CD8-positive, alpha-beta memory T cell (primary cell): ENCODE measurements around the gene UFSP1. TPM values are rescaled to one million over a fixed set of nuclear protein-coding genes. Genes with fewer than 3 reads are reported as not detected.

Experiments
- CTCF ChIA-PET: fragments of 350-600 bp; sonication (Branson Sonifier 250); formaldehyde crosslinking; loops from one replicate; lab custom pipeline; 2021; ENCODE audit warnings: antibody characterized with exemption; lab: Charles Lee
- POLR2A ChIA-PET: fragments of 350-600 bp; sonication (Branson Sonifier 250); formaldehyde crosslinking; loops from one replicate; lab custom pipeline; 2021; ENCODE audit warnings: antibody characterized with exemption; lab: Charles Lee
- DNase-seq, 5 donors: peaks; one replicate each; pipeline versions ENCODE4 v3.0.0 to v3.0.0-alpha.2; 2020 to 2022; ENCODE audit warnings: mixed read lengths in 1 of 5
- H3K27ac ChIP-seq: one replicate; pipeline ENCODE4 v1.7.0; 2013; ENCODE audit warnings: low read depth, mild to moderate bottlenecking, low read length, moderate library complexity
- H3K27me3 ChIP-seq: 2 replicates; pipeline ENCODE4 v1.7.0; 2013; ENCODE audit warnings: low read length, mild to moderate bottlenecking; ENCODE audit not compliant: insufficient read depth, poor library complexity, severe bottlenecking
- H3K36me3 ChIP-seq: 2 replicates; pipeline ENCODE4 v1.7.0; 2013; ENCODE audit warnings: mild to moderate bottlenecking, low read length, moderate library complexity; ENCODE audit not compliant: insufficient read depth
- H3K4me1 ChIP-seq: 2 replicates; pipeline ENCODE4 v1.7.0; 2013; ENCODE audit warnings: mild to moderate bottlenecking, low read length, moderate library complexity; ENCODE audit not compliant: insufficient read depth
- H3K4me3 ChIP-seq: 2 replicates; pipeline ENCODE4 v1.7.0; 2013; ENCODE audit warnings: mild to moderate bottlenecking, low read length
- H3K9me3 ChIP-seq: 2 replicates; pipeline ENCODE4 v1.7.0; 2013; ENCODE audit warnings: mild to moderate bottlenecking, low read length
- H3K27ac Mint-ChIP-seq, 8 donors: one replicate each; pipeline ENCODE4 v1.8.0; 2020 to 2021; ENCODE audit warnings: mixed read lengths in 8 of 8, mild to moderate bottlenecking in 6 of 8, inconsistent platforms in 3 of 8, moderate library complexity in 3 of 8
- H3K27me3 Mint-ChIP-seq, 2 donors: one replicate each; pipeline ENCODE4 v1.8.0; 2020 to 2021; ENCODE audit warnings: mixed read lengths in 2 of 2, mild to moderate bottlenecking in 1 of 2, moderate library complexity in 1 of 2
- H3K36me3 Mint-ChIP-seq, 3 donors: one replicate each; pipeline ENCODE4 v1.8.0; 2020 to 2021; ENCODE audit warnings: mixed read lengths in 3 of 3, inconsistent platforms in 1 of 3, mild to moderate bottlenecking in 1 of 3
- H3K4me1 Mint-ChIP-seq, 3 donors: one replicate each; pipeline ENCODE4 v1.8.0; 2020 to 2021; ENCODE audit warnings: mixed read lengths in 3 of 3, inconsistent platforms in 1 of 3, mild to moderate bottlenecking in 1 of 3
- H3K4me3 Mint-ChIP-seq, 7 donors: one replicate each; pipeline ENCODE4 v1.8.0; 2020 to 2021; ENCODE audit warnings: mixed read lengths in 7 of 7, mild to moderate bottlenecking in 6 of 7, moderate library complexity in 4 of 7, inconsistent platforms in 2 of 7
- H3K9me3 Mint-ChIP-seq, 5 donors: one replicate each; pipeline ENCODE4 v1.8.0; 2020 to 2022; ENCODE audit warnings: mixed read lengths in 5 of 5, mild to moderate bottlenecking in 3 of 5, moderate library complexity in 2 of 5, inconsistent platforms in 1 of 5
- polyA plus RNA-seq: library from polyadenylated mRNA; unstranded; fragments of 300-500 nt; fragmentation: Illumina TruSeq; gene quantifications from one replicate; pipeline ENCODE4 v1.2.3, GENCODE V29; 2021
- total RNA-seq, 2 experiments: library from RNA; stranded (reverse); gene quantifications; one replicate each; pipeline ENCODE4 v1.2.3, GENCODE V29; 2021

Gene UFSP1
- total and polyA plus RNA-seq, 3 experiments from 2014 or later = 2.1 to 4.0 (median 3.1) TPM

DNA sequence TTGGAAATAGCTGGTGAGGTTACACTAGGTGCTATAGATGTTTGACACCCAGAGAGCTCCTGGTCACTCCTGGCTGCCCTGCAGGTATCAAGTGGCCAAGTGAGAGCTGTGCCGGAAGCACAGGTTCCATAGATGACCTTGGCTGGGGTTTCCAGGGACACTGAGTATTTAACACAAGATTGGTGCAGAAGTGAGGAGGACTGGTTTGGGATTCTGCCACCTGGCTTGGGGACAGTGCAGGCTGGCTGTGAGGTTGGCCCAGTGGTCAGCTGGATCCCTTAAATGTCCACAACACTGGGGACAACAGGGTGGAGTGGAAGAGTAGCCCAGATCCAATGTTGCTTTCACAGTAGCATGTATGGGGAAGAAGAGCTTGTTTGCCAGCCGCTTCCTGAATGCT, 11.5 kb upstream of the UFSP1 start:
- peaks cover 16% of the 10 kb centered on the region for H3K27me3 ChIP-seq
- no peaks in the 10 kb centered on the region for H3K9me3 Mint-ChIP-seq
- H3K27ac ChIP-seq = no peak overlapping the region
- H3K9me3 ChIP-seq = no peaks in the 10 kb centered on the region
- POLR2A ChIA-PET = no interaction called here
- no peaks in the 10 kb centered on the region for H3K36me3 ChIP-seq
- H3K36me3 Mint-ChIP-seq = no peaks in the 10 kb centered on the region
- H3K4me3 Mint-ChIP-seq = no peak overlapping the region
- peaks cover 6% of the 10 kb centered on the region for H3K4me1 ChIP-seq
- H3K27me3 Mint-ChIP-seq = peaks cover 24 to 34% of the 10 kb centered on the region in 2 donors
- no peak for DNase-seq
- no peak overlapping the region for H3K4me3 ChIP-seq
- peaks cover 4 to 12% (median 6%) of the 10 kb centered on the region in 3 donors for H3K4me1 Mint-ChIP-seq
- H3K27ac Mint-ChIP-seq = no peak overlapping the region
- CTCF ChIA-PET = interaction anchor here (0.7 to 1.3 kb wide), 3 partner anchors 11 to 158 kb away, joined by 3 to 4 read pairs (median 3); no protein-coding TSS in a partner anchor

DNA sequence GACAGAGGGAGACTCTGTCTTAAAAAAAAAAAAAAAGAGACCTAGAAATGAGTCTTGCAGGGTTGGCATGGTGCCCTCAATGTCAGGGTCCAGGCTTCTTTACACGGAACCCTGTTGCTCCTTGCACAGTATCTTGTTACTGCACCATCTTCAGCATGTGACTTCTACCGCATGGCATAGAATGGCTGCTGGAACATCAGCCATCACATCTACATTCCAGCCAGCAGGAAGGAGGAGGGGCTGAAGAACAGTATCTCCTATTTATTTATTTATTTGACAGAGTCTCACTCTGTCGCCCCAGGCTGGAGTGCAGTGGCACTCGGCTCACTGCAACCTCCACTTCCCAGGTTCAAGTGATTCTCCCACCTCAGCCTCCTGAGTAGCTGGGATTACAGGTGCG, 9.9 kb upstream of the UFSP1 start:
- H3K27ac ChIP-seq = no peak overlapping the region
- DNase-seq = no peak
- Mint-ChIP-seq H3K9me3 (no peaks in the 10 kb centered on the region), H3K27me3 (peaks cover 25 to 36% of the 10 kb centered on the region in 2 donors), H3K36me3 (no peaks in the 10 kb centered on the region), H3K27ac (peak overlapping the region in 1 of 8 donors; percentile 65), H3K4me1 (peaks cover 7 to 15% (median 8%) of the 10 kb centered on the region in 3 donors), H3K4me3 (peak overlapping the region in 1 of 7 donors; percentile 54)
- H3K4me1 ChIP-seq = peaks cover 15% of the 10 kb centered on the region
- CTCF ChIA-PET = interaction anchor here (1.3 to 2.6 kb wide), 2 partner anchors 159 kb away, joined by 4 to 13 read pairs; no protein-coding TSS in a partner anchor
- POLR2A ChIA-PET = no interaction called here
- H3K36me3 ChIP-seq = no peaks in the 10 kb centered on the region
- no peaks in the 10 kb centered on the region for H3K9me3 ChIP-seq
- H3K27me3 ChIP-seq = peaks cover 23% of the 10 kb centered on the region
- no peak overlapping the region for H3K4me3 ChIP-seq

DNA sequence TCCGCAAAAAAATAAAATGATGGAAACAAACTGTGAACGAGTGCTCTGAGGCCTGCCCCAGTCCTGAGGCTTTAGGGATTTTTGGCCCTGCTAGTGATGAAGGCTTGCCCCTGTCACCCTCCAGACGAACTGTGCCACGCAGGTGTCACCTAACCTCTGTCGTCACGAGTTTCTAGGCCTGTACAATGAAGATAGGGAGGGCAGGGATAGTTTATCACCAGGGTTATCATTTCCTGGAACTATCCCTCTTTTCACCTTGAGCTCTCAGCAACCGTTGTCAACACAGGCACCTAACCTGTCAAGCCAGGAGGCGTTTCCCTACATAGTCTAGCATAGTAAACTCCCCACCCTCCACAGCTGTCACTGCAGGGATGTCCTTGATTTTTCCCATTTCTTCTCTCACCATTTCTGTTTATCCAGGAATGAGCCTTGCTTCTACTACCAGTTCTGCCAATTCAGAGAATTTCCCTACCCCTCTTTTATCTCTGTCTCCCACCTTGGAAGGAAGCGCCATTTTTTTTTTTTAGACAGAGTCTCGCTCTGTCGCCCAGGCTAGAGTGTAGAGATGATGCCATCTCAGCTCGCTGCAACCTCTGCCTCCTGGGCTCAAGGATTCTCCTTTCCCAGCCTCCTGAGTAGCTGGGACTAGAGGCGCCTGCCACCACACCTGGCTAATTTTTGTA, 8.4 kb upstream of the UFSP1 start:
- peaks cover 15% of the 10 kb centered on the region for H3K4me1 ChIP-seq
- H3K4me1 Mint-ChIP-seq = peaks cover 7 to 15% (median 8%) of the 10 kb centered on the region in 3 donors
- no peaks in the 10 kb centered on the region for H3K36me3 ChIP-seq
- peak overlapping the region in 1 of 8 donors; percentile 9 for H3K27ac Mint-ChIP-seq
- ChIA-PET CTCF (interaction anchor here (0.8 to 2.6 kb wide), 4 partner anchors 8 to 185 kb away, joined by 3 to 13 read pairs (median 7); partner anchors contain the start of gene UFSP1), POLR2A (no interaction called here)
- H3K4me3 ChIP-seq = no peak overlapping the region
- H3K27me3 Mint-ChIP-seq = peaks cover 27 to 42% of the 10 kb centered on the region in 2 donors
- DNase-seq = no peak
- H3K36me3 Mint-ChIP-seq = no peaks in the 10 kb centered on the region
- H3K27me3 ChIP-seq = peaks cover 23% of the 10 kb centered on the region
- no peaks in the 10 kb centered on the region for H3K9me3 Mint-ChIP-seq
- peak overlapping the region; percentile 8 to 87 (median 60) for H3K4me3 Mint-ChIP-seq
- no peak overlapping the region for H3K27ac ChIP-seq
- H3K9me3 ChIP-seq = no peaks in the 10 kb centered on the region

DNA sequence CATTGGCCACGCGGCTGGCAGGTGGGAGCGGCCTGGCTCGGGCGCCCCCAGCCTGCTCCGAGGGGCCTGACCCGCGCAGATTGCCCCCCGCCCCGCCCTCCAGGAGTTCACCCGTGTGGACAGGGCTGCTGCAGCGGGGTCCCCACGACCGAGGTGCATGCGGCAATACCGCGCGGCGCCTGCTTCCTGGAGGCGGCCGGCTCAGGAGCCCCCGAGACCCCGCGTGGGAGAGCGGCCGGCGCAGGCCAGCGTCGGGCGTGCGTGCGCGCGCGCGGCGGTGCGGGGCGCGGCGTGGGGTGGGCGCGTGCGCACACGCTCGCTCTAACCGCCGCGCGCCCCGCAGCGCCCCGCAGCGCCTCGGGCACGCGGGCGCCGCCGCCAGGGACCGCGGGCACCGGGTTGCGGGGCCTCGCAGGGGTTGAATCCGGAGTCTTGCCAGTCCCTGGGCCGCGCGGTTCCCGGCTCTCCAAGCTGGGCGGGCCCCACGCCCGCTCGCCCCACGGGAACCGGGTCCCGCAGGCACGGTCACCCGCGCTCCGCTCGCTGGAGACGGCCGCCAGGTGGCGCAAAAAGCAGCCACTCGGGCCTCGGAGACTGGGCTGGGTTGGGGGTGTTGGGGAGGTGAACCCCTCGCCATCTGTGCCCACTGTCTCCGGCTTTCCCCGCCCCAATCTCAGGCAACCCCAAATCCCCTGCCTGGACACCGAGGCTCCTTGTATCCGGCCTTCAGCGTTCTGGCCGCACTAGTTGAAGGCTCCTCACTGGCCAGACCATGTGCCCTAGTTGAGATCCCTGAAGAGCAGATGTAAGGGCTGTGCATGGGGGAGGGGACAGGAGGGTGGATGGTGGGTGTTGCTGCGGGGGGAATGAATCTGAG, 7.5 kb upstream of the UFSP1 start:
- Mint-ChIP-seq H3K9me3 (no peaks in the 10 kb centered on the region), H3K27me3 (peaks cover 36 to 52% of the 10 kb centered on the region in 2 donors), H3K4me3 (peak overlapping the region; percentile 38 to 88 (median 67)), H3K36me3 (no peaks in the 10 kb centered on the region), H3K27ac (peak overlapping the region in 3 of 8 donors; percentile 9 to 56 (median 41)), H3K4me1 (peaks cover 8 to 15% (median 8%) of the 10 kb centered on the region in 3 donors)
- peak in 4 of 5 donors; percentile 33 to 62 (median 42) for DNase-seq
- Histone ChIP-seq H3K27me3 (peaks cover 23% of the 10 kb centered on the region), H3K4me3 (peak overlapping the region; percentile 59), H3K36me3 (no peaks in the 10 kb centered on the region), H3K9me3 (no peaks in the 10 kb centered on the region), H3K27ac (no peak overlapping the region), H3K4me1 (peaks cover 15% of the 10 kb centered on the region)
- ChIA-PET CTCF (interaction anchor here (0.6 to 2.6 kb wide), 2 partner anchors 162 to 181 kb away, joined by 3 to 13 read pairs; no protein-coding TSS in a partner anchor), POLR2A (no interaction called here)

DNA sequence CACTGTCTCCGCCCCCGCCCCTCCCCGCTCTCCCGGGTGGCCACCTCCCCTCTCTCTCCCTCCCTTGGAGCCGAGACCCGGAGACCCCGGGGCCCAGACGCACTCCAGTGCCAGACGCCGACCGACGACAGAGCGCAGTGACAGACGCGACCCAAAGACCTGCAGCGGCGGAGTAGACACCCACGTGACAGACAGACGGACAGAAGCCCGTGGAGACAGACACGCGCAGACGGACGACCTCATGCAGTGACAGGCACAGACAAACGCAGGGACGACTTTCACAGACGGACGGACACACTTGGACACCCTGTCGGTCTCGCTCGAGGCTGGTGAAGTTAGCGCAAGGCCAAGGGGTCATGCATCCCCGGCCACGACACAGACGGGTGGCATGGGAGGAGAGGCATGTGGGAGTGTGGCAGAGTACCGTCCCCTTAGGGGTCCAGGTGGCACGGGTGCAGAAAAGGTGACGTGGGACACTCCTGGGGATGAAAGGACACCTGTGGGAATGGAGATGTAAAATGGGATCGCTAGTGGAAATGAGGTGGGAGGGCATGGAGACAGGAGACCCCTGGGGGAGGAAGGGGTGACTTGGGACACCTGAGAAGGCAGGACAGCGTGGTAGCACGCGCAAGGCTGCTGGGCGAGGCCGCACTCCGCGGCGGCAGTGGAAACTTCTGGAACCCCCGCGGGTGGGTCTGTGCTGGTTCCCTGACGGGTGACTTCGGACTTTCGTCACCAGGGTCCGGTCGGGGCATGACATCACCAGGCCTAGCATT, 6.6 kb upstream of the UFSP1 start:
- no peaks in the 10 kb centered on the region for H3K9me3 ChIP-seq
- peaks cover 18% of the 10 kb centered on the region for H3K4me1 ChIP-seq
- peak in 4 of 5 donors; percentile 34 to 73 (median 41) for DNase-seq
- peak overlapping the region; percentile 59 for H3K4me3 ChIP-seq
- Mint-ChIP-seq H3K4me3 (peak overlapping the region; percentile 82 to 89 (median 85)), H3K27me3 (peaks cover 40 to 58% of the 10 kb centered on the region in 2 donors), H3K36me3 (no peaks in the 10 kb centered on the region), H3K4me1 (peaks cover 10 to 20% (median 16%) of the 10 kb centered on the region in 3 donors), H3K9me3 (no peaks in the 10 kb centered on the region), H3K27ac (peak overlapping the region in 7 of 8 donors; percentile 41 to 95 (median 81))
- H3K27ac ChIP-seq = no peak overlapping the region
- peaks cover 23% of the 10 kb centered on the region for H3K27me3 ChIP-seq
- H3K36me3 ChIP-seq = no peaks in the 10 kb centered on the region
- ChIA-PET CTCF (interaction anchor here (0.7 to 2.3 kb wide), 2 partner anchors 162 to 166 kb away, joined by 4 to 14 read pairs; no protein-coding TSS in a partner anchor), POLR2A (no interaction called here)

DNA sequence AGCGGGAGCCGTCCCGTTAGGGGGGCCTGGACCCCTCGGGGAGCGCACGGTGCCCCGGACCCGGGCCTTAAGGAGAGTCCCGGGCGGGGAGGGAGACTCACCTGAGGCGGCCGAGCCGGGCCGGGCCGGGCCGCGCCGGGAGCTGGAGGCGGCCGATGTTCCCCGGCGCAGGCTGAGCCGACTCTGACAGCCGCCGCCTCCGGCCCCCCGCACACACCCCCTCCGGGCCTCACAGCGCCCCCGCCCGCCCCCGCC, 6.1 kb upstream of the UFSP1 start, which contains the start of gene ACHE:
Gene ACHE, minus strand, starts transcription at position 188 of the 255 bp plus-strand sequence. CDS start 1,656 bp downstream, outside the sequence.
- Histone ChIP-seq H3K4me1 (peaks cover 23% of the 10 kb centered on the region), H3K36me3 (no peaks in the 10 kb centered on the region), H3K9me3 (no peaks in the 10 kb centered on the region), H3K27me3 (peaks cover 23% of the 10 kb centered on the region), H3K27ac (no peak within 1 kb of the TSS), H3K4me3 (peak within 1 kb of the TSS; percentile 59)
- no peak for DNase-seq
- peaks cover 39 to 52% of the 10 kb centered on the region in 2 donors for H3K27me3 Mint-ChIP-seq
- POLR2A ChIA-PET = no interaction called here
- peak within 1 kb of the TSS in 7 of 8 donors; percentile 41 to 95 (median 81) for H3K27ac Mint-ChIP-seq
- H3K9me3 Mint-ChIP-seq = no peaks in the 10 kb centered on the region
- no peaks in the 10 kb centered on the region for H3K36me3 Mint-ChIP-seq
- H3K4me3 Mint-ChIP-seq = peak within 1 kb of the TSS; percentile 82 to 89 (median 85)
- H3K4me1 Mint-ChIP-seq = peaks cover 12 to 23% (median 18%) of the 10 kb centered on the region in 3 donors
- CTCF ChIA-PET = interaction anchor here (0.7 to 2.3 kb wide), 4 partner anchors 62 to 189 kb away, joined by 3 to 14 read pairs (median 4); partner anchors contain the start of gene TRIM56
